HG03159 (cell line): ENCODE results near the gene ABLIM2.

Experiments
- ATAC-seq: cut with Tn5 transposase; IDR thresholded peaks from one replicate; pipeline ENCODE4 v1.9.1; 2021; ENCODE audit warnings: mild to moderate bottlenecking, moderate library complexity; ENCODE audit not compliant: unreplicated experiment

The ABLIM2 gene

DNA sequence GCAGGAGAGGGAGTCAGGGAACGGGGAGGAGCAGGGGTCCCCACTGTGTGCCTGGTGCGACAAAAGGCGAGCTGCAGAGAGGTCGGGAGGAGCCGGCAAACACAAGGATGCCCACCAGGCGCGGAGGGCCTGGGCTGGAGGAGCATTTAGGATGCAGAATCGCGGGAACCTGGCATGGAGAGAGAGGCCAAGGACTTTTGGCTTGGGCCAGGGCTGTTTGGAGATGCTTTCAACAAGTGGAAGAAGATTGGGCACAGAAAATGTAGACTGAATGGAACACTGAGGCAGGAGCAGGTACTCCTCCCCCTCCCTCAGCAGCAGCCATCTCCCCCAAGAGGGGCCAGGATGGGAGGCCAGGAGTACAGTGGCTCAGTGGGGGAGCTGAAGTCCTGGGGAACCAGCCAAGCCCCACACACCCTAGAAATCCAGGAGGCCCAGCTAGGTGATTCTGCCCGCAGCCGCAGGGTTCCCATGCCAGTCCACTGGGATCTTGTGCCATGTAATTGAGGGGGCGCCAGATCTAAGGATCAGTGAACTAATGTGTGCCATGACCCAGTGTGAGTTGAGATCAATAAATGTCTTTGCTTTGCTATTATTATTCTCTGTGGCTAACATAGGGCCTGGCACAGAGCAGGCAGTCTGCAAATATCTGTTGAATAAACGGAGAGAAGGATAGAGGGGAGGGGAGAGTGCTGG is 1.1 kb upstream of the ABLIM2 start:
- no peak for ATAC-seq

DNA sequence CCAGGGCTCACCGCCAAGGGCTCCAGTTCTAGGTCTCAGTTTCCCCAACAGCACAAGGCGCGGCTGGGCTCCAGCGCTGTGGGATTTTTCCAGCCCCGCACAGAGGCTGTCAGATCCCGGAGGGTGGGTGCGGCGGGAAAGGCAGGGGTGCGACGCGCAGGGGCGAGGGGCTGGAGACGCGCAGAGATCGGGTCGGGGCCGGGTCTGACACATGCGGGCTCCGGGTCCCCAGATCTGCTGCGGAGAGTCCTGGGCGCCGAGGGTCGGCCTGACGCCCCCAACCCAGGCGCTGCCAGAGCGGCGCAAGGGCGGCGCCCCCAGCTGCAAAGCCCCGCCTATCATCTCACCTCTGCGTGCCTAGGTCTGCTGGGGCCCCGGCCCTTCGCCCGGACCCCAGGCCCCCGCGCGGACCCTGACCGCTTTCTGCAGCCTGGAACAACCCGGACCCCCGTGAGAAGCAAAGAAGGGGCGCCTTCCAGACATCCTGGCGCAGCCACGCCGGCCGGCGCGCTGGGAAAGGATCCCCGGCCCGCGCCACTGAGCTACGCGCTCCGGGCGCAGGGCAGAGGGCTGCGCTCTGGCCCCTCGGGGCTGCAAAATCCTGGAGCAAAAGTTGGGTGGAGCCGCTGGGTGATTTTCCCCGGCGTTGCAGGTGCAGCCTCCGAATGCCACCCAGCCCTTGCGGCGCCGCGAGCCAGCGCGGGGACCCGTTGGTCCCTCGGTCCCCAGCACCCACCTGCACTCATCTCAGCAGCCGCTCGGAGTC is 486 bp downstream of the ABLIM2 start:
- ATAC-seq = no peak

DNA sequence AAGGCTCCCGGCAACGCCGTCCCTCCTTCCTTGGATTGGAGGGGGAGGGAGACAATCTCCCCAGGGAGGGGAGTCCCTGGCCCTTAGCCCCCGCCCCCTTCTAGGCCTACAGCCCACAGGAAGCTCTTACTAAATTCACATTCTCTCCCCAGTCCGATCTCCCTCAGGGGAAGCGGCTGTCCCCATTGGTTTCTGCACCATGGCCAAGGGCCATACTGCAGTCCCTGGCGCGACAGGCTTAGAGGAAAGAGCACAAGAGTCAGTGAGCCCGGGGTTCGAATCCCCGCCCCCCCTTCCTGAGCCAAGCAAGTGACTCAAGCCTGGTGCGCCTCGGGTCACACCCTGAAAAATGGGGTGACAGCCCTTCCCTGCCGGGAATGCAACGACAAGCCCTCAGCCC is 1.1 kb downstream of the ABLIM2 start:
- ATAC-seq = no peak

DNA sequence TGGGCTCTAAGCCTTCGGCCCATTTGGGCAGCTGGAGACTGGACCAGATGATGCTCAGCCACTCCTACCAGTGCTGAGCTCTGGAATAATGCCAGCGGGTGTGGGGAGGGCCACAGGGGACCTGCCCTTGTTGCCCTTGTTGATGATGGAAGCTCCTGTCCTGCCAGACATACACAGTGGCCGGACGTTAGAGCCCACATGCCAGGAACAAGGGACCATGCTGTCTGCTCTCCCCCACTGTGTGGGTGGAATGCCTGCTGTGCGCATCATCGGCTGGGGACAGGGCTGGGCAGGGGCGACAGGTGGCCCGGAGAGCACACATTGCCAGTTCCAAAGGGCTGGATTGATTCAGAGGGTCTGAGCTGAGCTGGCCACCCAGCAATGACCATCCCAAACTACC is 2.0 kb downstream of the ABLIM2 start:
- ATAC-seq = no peak

DNA sequence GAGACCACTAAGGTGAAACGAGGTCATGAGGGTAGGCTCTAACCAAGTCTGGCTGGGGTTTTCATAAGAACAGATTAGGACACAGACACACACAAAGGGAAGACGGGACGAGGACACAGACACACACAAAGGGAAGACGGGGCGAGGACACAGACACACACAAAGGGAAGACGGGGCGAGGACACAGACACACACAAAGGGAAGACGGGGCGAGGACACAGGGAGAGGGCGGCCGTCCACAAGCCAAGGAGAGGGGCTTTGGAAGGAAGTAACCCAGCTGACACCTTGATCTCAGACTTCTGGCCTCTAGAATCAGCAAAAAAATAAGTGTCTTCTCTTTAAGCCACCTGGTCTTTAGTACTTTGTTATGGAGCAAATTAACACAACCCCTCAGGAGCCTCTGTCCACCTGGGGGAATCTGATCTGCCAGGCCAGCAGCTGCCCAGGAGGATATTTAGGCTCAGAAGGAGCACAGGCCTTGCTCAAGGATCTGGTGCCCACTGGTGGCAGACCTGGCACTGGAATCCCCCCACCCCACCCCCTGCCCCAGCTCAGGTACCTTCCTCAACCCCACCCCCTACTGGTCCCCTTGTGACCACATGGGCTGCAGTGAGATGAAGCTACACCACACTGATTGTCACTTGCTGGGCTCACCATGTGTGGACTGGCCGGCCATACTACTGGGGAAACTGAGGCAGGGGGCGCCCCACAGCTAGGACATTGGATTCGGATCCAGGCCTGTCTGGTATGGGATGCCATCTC is 2.8 kb downstream of the ABLIM2 start:
- no peak for ATAC-seq

DNA sequence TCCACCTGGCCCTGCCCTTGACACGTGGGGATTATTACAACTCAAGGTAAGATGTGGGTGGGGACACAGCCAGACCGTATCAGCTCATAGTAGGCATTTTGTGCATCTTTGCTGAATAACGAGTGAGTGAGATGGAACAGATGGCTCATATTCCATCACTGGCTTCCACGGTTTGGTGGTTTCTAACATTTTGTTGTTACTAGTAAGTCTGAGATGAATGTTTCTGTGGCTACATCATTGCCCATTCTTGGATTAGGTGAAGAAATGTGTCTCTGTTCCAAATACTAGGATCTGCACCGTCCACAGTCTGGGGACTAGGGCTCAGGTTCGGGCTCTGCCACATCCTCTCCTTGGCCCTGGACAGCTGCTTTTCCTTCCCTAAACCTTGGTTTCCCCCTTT is 3.6 kb downstream of the ABLIM2 start:
- ATAC-seq = no peak

DNA sequence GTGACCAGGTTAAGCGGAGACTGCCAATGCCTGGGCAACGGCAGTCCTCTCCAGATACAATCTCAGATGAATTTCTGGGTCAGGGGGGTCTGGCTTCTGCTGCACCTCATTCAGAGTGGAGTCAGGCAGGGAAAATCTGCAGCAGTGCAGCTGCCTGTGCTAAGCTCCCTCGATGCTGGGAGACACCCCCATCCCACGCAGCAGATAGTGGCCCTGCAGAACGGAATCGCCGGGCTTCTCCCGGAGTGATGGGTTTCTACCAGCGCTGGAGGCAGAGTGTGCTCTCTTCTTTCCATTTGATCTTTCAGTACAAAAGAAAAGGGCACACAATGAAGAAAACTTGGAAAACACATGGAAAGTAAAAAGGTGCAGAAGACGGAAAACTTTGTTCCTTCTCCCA is 5.2 kb downstream of the ABLIM2 start:
- no peak for ATAC-seq

DNA sequence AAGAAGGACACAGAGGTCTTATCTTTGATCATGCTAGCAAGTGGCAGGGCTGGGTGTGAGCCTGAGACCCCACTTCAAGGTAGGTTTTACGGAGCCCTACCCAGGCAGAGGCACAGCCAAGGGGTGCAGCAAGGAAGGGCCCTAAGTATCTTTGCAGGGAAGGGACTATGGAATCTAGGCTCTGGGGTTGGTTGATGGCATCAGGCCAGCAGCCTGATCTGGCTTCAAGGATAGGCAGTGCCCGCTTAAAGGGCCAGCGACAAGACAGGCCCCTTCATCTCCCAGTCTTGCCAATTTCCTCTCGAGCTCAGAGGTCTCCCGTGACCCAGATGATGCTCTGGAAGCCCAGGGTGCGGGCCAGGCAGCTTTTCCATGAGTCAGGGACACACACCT is 5.8 kb downstream of the ABLIM2 start:
- ATAC-seq = no peak

DNA sequence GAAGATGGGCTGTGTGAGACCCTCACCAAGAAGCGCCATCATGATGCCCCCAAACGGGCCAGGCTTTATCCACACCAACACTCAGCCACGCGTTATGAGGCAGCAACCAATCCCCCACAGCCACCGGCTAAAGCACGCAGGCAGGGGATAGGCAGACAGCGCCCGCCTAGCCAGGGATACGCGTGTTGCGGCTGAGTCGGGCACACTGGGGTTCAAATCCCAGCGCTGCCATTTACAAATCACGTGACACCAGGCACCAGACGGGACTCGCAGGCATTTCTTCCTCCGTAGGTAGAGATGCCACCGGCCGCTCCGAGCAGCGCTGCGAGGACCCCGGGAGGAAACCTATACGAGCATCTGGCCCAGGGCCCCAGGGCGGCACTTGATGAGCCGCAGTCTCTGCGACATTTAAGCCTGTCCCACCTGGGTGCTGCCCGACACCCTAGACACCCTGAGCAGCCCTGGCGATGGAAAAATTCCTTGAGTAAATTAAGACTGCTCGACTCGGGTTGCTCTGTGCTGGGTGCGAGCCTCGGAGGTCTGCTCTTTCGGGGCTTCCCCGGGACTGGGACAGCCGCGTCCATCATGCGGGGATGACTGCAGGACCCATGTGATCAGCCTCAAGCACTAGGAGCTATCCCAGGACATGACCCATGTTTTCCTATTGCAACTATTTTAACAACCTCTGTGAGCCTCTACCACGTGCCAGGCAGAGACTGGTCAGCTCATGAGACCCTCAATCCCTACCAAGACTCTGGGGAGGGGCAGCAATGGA is 6.3 kb downstream of the ABLIM2 start:
- ATAC-seq = no peak

DNA sequence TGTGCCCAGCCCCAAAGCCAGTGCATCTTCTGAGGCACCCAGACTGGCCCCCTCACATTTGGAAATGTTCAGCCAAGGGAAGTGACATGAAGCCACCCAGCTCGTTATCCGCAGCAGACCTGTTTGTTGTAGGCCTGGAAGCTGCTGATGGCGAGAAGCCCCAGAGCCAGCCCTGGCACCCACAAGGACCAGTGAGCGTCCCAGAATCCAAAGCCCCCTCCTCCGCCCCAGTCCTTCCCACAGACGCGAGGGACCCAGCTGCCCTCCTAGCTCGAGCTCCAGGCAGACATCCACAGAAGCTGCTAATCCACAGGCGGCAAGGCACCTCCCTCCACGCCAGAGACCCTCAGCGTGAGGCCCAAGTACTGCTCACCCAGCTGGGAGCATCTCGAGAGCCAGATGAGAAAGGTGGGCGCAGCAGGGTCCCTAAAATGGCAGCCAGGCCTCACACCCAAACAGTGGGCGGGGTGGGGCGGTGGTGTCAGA is 7.4 kb downstream of the ABLIM2 start:
- no peak for ATAC-seq

DNA sequence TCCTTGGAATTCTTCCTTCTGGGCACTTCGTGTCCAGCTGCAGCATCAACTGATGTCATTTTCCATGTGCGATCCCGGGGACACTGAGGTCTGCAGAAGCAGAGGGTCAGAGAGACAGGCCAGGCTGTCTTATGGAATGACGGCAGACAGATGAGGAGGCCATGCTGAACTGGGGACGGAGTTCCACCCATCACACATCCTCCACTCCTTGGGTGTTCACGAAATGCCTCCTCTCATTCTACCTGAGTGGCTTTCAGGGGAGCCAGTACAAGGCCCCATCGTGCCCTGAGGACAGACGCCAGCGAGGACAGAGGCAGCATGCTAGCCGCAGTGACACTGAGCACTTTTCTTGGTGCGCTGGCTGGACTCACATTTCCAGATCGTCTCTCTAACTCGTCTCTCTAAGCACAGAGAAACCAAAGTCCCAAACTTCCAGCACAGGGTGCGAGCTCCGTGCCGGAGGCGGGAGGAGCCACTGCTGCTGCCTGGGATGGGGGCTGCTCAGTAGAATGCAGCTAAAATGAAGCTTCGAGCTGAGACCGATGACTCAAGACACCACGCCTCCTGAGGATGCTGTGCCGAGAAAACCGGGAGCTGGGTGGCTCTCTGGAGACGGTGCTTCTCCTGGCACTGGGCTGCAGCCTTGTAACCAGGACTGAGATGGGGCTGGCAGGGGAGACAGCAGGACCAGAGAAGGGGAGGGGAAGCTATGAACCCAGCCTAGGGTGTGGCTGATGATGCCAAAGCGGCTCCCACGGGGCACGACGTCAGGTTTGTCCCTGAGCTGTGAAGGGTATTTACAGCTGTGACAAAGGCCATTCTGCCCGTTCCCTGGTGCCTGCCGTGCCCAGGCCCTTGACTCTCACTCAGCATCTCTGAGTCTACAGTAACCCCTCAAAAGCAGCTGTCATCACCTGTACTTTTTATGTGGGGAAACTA is 8.2 kb downstream of the ABLIM2 start:
- ATAC-seq = no peak

DNA sequence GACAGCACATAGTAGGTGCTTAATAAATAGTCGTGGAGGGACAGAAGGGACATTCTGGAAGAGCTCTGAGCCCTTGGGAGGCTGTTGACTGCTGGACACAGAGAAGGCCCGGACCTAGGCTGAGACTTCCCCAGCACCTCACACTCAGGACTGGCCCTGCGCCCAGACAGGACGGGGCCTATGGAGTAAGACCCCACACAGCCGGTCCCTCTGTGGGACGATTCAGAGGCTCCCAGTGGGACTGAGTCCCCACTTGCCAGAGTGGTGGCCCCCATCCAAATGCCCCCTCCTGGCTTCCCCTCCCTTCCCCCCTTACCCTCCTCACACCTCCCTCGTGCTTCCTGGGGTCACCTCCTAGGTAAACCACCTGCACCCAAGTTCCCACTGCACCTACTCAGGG is 8.9 kb downstream of the ABLIM2 start:
- ATAC-seq = no peak

DNA sequence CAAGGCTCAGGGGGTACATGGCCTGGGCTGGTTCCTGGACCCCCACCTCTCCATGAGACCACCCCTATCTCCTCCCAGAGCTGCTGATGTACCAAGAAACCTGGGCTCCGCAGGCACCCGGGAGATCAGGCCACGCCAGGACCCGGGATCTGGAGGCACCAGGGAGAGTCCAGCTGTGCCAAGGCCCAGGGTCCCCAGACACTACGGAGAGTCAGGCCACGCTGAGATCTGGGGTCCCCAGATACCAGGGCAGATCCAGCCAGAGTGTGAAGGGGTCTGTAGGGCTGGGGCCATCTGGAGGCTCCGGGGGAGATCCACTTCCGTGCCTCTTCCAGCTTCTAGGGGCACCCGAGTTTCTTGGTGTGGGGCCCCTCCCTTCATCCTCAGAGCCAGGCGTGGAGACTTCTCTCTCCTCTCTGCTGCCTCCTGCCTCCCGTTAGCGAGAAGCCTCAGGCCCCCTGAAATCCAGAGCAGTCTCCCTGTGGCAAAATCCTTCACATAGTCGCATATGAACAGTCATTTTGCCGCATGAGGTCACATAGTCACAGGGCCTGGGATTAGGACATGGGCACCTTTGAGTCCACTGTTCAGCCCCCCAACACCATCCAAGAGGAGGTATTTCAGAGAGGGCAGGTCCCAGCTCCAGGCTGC is 9.7 kb downstream of the ABLIM2 start:
- no peak for ATAC-seq

DNA sequence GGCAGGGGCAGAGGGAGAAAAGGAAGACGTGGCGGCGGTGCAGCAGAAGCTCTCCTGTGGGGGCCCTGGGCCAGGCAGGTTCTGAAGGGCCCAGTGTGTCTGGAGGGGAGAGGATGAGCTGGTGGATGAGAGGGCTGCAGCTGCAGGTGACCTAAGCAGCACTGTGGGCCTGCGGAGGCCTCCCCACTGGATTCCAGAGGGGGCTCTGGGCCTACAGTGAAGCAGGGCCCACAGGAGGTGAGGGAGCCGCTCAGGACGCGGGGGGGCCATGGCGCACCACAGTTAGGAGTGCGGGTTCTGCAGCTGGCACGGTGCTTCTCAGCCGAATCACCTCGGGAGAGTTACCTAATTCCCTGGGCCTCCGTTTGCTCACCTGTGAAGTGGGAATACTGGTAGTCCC is 10.5 kb downstream of the ABLIM2 start:
- ATAC-seq = no peak

DNA sequence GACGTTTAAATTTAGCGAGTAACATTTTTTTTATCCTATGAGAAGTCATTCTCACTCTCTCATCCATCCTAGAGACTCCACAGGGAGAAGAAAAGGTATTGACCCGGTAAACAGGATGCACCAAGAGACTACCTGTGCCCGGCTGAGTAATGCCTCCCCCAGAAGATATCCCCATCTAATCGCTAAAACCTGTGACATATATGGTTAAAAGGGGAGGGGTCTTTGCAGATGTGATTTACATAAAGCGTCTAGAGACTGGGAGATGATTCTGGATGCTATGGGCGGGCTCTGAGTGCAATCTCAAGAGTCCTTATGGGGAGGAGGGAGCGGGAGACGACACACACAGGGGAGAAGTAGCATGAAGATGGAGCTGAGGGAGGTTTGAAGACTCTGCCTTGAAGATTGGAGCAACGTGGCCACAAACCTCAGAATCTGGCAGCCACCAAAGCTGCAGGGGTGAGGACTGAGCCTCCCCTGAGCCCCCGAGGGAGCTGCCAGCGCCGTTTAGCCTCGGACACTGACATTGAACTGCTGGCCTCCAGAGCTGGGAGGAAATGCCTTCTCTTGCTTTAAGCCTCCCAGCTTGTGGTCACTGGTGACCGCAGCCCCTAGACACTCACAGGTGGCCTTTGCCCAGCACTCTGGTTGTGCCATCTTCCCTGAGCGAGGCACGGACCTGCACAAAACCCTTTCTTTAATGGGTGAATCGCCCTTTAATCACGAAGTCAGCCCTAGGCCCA is 11.2 kb downstream of the ABLIM2 start:
- no peak for ATAC-seq

DNA sequence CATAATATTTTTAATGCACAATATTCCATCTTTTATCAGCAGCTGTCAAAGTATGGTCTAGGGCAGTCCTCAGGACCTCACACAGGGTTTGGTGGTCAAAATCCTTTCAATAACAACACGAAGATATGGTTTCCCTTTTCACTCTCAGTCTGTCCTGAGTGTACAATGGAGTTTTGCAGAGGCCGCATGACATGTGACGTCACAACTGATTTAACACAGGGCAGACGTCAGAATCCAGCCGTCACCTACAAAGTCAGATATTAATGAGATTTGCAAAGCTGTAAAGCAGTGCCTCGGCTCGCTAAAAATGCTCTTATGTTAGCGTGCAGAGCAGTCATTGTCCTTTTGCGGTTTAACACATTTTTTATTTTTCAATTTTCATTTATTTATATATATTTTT is 12.5 kb downstream of the ABLIM2 start:
- no peak for ATAC-seq

DNA sequence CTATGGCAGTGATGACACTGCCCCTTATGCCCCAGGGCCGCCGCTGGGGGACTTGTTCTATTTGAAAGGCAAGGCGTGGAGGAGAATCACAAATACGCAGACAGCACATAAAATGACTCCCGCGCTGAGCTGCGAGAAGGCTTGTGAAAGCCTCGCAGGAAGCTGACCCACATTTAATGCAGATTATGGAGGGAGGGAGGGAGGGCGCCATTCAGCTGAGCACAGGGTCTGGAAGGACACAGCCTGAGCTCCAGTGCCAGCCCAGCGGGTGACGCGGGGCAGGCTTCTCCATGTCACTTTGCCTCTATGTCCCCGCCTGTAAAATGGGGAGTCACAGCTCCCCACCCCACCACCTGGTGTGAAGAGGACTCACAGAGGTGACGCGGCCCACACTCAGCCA is 14.3 kb downstream of the ABLIM2 start:
- no peak for ATAC-seq

DNA sequence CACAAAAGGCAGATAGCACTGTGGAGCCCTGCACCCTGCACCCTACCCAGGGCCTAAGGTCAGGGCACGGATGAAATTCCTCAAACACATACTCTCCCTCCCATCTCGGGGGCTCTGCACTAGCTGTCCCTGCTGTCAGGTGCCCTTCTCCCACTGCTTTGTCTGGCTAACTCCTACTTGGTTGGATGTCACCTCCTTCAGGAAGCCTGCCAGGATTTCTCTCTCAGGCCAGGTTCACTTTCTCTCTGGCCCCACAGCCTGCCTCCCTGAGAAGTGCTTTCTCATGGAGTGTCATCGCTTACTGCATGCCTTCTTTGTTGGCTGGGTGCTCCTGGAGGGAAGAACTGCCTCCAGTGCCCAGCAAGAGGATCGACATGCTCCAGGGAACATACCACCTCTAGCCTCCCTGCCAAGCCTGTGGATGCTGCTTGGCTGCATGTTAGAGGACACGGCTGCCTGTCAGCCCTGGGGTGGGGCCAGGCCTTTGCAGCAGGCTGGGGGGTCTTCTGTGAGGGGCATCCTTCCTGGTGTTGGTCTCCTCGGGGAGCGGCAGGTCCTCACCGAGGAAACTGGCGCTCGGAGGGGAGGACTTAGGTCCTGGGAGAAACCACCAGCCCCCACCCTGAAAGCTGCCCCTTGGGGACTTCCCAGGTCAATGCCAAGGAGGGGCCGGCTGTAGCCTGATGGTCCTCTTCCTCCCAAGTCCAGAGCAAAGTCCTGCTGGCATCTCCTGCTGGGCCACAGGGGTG is 15.0 kb downstream of the ABLIM2 start:
- no peak for ATAC-seq
